ENCODE measurements around the gene SLC29A2. TPM values are rescaled to one million over a fixed set of nuclear protein-coding genes. Genes with fewer than 3 reads are reported as not detected.

Gene SLC29A2
- total RNA-seq, 1 experiment from 2014 or later, result 39.7 TPM

GRCh38 chr11:66317322-66317722, 54.2 kb downstream of the SLC29A2 start:
- DNase-seq (ENCODE audit: low read depth, low spot score) (no peak), ATAC-seq (no peak)
- H3K9me3 ChIP-seq (ENCODE audit: control insufficient read depth in 1 of 2, insufficient read depth in 1 of 2, low read depth in 1 of 2, low read length in 2 of 2), result no peaks in the 10 kb centered on the region
- TF ChIP-seq EZH2 (IDR thresholded peaks at IDR 0.05) (no peak), ZBTB33 (IDR thresholded peaks at IDR 0.05; ENCODE audit: extremely low read depth, insufficient replicate concordance, low read length) (no peak), TCF7L2 (IDR thresholded peaks at IDR 0.05; ENCODE audit: borderline replicate concordance, extremely low read depth, insufficient read depth, insufficient read length) (no peak)
- H3K27me3 ChIP-seq (ENCODE audit: insufficient read depth, low read length), result no peaks in the 10 kb centered on the region
- CTCF ChIA-PET, result no interaction called here
- BruUV-seq (replicated peaks), result no TSS peak
- H3K27ac ChIP-seq (ENCODE audit: low read depth, low read length), result no peak overlapping the region
- H2AFZ ChIP-seq (ENCODE audit: low read depth, low read length, poor library complexity, severe bottlenecking), result no peak overlapping the region
- H3K4me2 ChIP-seq (ENCODE audit: low read length), result no peak overlapping the region
- RAD21 ChIA-PET (ENCODE audit: low non-redundant PET in 1 of 2, low total read pairs in 2 of 2, uncharacterized antibody in 2 of 2, unreplicated experiment in 2 of 2), result no interaction called here
- H3K9me2 ChIP-seq (ENCODE audit: insufficient read depth), result no peaks in the 10 kb centered on the region
- H3K36me3 ChIP-seq (ENCODE audit: control insufficient read depth in 1 of 2, insufficient read depth in 2 of 2, low read length in 2 of 2), result no peaks in the 10 kb centered on the region
- no peak overlapping the region for H3K4me3 ChIP-seq (replicated peaks in 1 of 2; ENCODE audit: low read depth in 1 of 2, low read length in 2 of 2)
- no peak overlapping the region for H3K9ac ChIP-seq (ENCODE audit: low read length)
- POLR2A ChIA-PET, result no interaction called here
- intact Hi-C loops (cut with micrococcal nuclease), result no loop called here
- H4K20me1 ChIP-seq (ENCODE audit: insufficient read depth), result no peaks in the 10 kb centered on the region
- H3K79me2 ChIP-seq (ENCODE audit: insufficient read depth, low read length), result no peaks in the 10 kb centered on the region
- H3K4me1 ChIP-seq (ENCODE audit: control insufficient read depth in 1 of 2, insufficient read depth in 2 of 2, low read length in 2 of 2), result peaks cover 10 to 15% of the 10 kb centered on the region in 2 experiments

GRCh38 chr11:66316849-66317251, 54.7 kb downstream of the SLC29A2 start, which contains the start of gene CD248:
TSS of gene CD248 (minus strand) at chr11:66317044. CDS start at chr11:66317027, 17 bp downstream.
- H3K4me2 ChIP-seq (ENCODE audit: low read length), result no peak within 1 kb of the TSS
- H3K27ac ChIP-seq (ENCODE audit: low read depth, low read length), result no peak within 1 kb of the TSS
- H2AFZ ChIP-seq (ENCODE audit: low read depth, low read length, poor library complexity, severe bottlenecking), result no peak within 1 kb of the TSS
- POLR2A ChIA-PET, result no interaction called here
- H3K79me2 ChIP-seq (ENCODE audit: insufficient read depth, low read length), result no peaks in the 10 kb centered on the region
- intact Hi-C loops (cut with micrococcal nuclease), result no loop called here
- H3K9ac ChIP-seq (ENCODE audit: low read length), result no peak within 1 kb of the TSS
- H3K4me1 ChIP-seq (ENCODE audit: control insufficient read depth in 1 of 2, insufficient read depth in 2 of 2, low read length in 2 of 2), result peaks cover 10 to 19% of the 10 kb centered on the region in 2 experiments
- no peak for TF ChIP-seq FOSL1 (IDR thresholded peaks at IDR 0.05; ENCODE audit: low read depth)
- CTCF ChIA-PET, result no interaction called here
- no TSS peak for BruUV-seq (replicated peaks)
- ATAC-seq, result no peak
- H3K36me3 ChIP-seq (ENCODE audit: control insufficient read depth in 1 of 2, insufficient read depth in 2 of 2, low read length in 2 of 2), result no peaks in the 10 kb centered on the region
- no peaks in the 10 kb centered on the region for H3K27me3 ChIP-seq (ENCODE audit: insufficient read depth, low read length)
- DNase-seq (ENCODE audit: low read depth, low spot score), result no peak
- no peaks in the 10 kb centered on the region for H4K20me1 ChIP-seq (ENCODE audit: insufficient read depth)
- RAD21 ChIA-PET (ENCODE audit: low non-redundant PET in 1 of 2, low total read pairs in 2 of 2, uncharacterized antibody in 2 of 2, unreplicated experiment in 2 of 2), result no interaction called here
- no peaks in the 10 kb centered on the region for H3K9me2 ChIP-seq (ENCODE audit: insufficient read depth)
- no peaks in the 10 kb centered on the region for H3K9me3 ChIP-seq (ENCODE audit: control insufficient read depth in 1 of 2, insufficient read depth in 1 of 2, low read depth in 1 of 2, low read length in 2 of 2)
- H3K4me3 ChIP-seq (replicated peaks in 1 of 2; ENCODE audit: low read depth in 1 of 2, low read length in 2 of 2), result no peak within 1 kb of the TSS

Data from HCT116 (cell line).